Neural crest cell (in vitro differentiated cells): ENCODE measurements around the gene S100G. TPM values are rescaled to one million over a fixed set of nuclear protein-coding genes. Genes with fewer than 3 reads are reported as not detected.

Source experiments
- DNase-seq: peaks from one replicate; pipeline ENCODE4 v3.0.0; 2021; ENCODE audit warnings: low read depth, mixed read lengths, low spot score
- H3K27ac Mint-ChIP-seq: one replicate; pipeline ENCODE4 v1.8.0; 2021; ENCODE audit warnings: mild to moderate bottlenecking, mixed read lengths; ENCODE audit not compliant: unreplicated experiment
- H3K27me3 Mint-ChIP-seq: 2 replicates; pipeline ENCODE4 v1.8.0; 2021; ENCODE audit warnings: low read depth, mild to moderate bottlenecking, mixed read lengths
- H3K36me3 Mint-ChIP-seq: 2 replicates; pipeline ENCODE4 v1.8.0; 2021; ENCODE audit warnings: low read depth, mild to moderate bottlenecking, mixed read lengths
- H3K4me1 Mint-ChIP-seq: 2 replicates; pipeline ENCODE4 v1.8.0; 2021; ENCODE audit warnings: mixed read lengths
- H3K4me3 Mint-ChIP-seq: one replicate; pipeline ENCODE4 v1.8.0; 2021; ENCODE audit warnings: mild to moderate bottlenecking, mixed read lengths
- H3K9me3 Mint-ChIP-seq: 2 replicates; pipeline ENCODE4 v1.8.0; 2021; ENCODE audit warnings: mixed read lengths
- total RNA-seq: library from RNA; stranded (reverse); gene quantifications from 2 replicates; pipeline ENCODE4 v1.2.1, GENCODE V29; 2021
- TF ChIP-seq, protein P1 (sequence below): fragments of 200-600 bp; sonication (generic); conservative IDR thresholded peaks from 2 replicates; pipeline ENCODE4 v1.5.0; 2021; ENCODE audit warnings: antibody characterized with exemption, mild to moderate bottlenecking

The S100G gene
- total RNA-seq, 1 donor from 2014 or later: not detected

DNA sequence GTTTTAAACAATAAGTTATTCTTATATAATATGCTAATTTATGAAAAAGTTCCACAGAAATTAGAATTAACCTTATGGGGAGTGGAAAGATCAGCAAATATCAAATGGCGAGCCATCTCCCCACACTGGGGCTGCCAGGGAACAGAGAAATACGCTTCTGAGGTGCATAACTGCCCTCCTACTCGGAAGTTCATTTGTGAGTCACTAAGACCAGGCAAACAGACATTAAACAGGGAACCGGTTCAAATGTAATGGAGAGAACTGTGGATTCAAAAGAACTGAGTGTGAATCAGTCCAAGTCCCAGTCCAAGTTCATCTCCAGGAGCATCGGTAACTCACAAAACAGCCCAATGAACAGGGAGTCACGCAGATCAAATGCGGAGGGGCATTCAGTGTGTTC lies 11.4 kb upstream of the S100G start:
- no peak for DNase-seq
- no peaks in the 10 kb centered on the region for H3K9me3 Mint-ChIP-seq
- H3K27me3 Mint-ChIP-seq: no peaks in the 10 kb centered on the region
- H3K4me1 Mint-ChIP-seq: peaks cover 2% of the 10 kb centered on the region
- peak overlapping the region; percentile 88 for H3K27ac Mint-ChIP-seq
- H3K4me3 Mint-ChIP-seq: no peak overlapping the region
- TF ChIP-seq, protein P1, sequence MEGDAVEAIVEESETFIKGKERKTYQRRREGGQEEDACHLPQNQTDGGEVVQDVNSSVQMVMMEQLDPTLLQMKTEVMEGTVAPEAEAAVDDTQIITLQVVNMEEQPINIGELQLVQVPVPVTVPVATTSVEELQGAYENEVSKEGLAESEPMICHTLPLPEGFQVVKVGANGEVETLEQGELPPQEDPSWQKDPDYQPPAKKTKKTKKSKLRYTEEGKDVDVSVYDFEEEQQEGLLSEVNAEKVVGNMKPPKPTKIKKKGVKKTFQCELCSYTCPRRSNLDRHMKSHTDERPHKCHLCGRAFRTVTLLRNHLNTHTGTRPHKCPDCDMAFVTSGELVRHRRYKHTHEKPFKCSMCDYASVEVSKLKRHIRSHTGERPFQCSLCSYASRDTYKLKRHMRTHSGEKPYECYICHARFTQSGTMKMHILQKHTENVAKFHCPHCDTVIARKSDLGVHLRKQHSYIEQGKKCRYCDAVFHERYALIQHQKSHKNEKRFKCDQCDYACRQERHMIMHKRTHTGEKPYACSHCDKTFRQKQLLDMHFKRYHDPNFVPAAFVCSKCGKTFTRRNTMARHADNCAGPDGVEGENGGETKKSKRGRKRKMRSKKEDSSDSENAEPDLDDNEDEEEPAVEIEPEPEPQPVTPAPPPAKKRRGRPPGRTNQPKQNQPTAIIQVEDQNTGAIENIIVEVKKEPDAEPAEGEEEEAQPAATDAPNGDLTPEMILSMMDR: no peak
- H3K36me3 Mint-ChIP-seq: peaks cover 26% of the 10 kb centered on the region

DNA sequence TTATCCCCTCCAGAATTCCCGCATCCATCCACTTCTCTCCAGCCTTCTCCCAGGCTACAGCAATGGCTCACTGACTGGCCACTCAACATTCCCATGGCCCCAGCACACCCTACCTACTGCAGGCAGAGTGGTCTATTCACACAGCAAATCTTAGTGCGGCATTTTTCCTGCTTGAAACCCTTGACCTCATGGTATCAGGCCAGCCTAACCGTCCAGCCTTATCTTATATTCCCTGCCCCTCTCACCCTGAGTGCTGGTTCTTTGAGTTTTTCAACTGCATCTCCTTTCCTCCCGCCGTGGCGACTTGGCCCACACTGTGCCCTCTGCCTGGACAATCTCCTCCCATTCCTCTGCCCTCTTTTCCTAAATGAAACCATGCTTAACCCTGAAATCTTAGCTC lies 10.0 kb upstream of the S100G start:
- peaks cover 6% of the 10 kb centered on the region for H3K4me1 Mint-ChIP-seq
- H3K9me3 Mint-ChIP-seq: no peaks in the 10 kb centered on the region
- no peak overlapping the region for H3K4me3 Mint-ChIP-seq
- H3K27ac Mint-ChIP-seq: peak overlapping the region; percentile 32
- DNase-seq: no peak
- TF ChIP-seq, protein P1: no peak
- H3K36me3 Mint-ChIP-seq: peaks cover 33% of the 10 kb centered on the region
- H3K27me3 Mint-ChIP-seq: no peaks in the 10 kb centered on the region

- peaks cover 6% of the 10 kb centered on the region for H3K4me1 Mint-ChIP-seq
- H3K27ac Mint-ChIP-seq: no peak overlapping the region
- peaks cover 35% of the 10 kb centered on the region for H3K36me3 Mint-ChIP-seq
- TF ChIP-seq, protein P1: no peak
- no peaks in the 10 kb centered on the region for H3K9me3 Mint-ChIP-seq
- DNase-seq: no peak
- H3K4me3 Mint-ChIP-seq: no peak overlapping the region
- no peaks in the 10 kb centered on the region for H3K27me3 Mint-ChIP-seq
These were observed 9.1 kb upstream of the S100G start for GRCh38 chrX:16640823-16641222.

DNA sequence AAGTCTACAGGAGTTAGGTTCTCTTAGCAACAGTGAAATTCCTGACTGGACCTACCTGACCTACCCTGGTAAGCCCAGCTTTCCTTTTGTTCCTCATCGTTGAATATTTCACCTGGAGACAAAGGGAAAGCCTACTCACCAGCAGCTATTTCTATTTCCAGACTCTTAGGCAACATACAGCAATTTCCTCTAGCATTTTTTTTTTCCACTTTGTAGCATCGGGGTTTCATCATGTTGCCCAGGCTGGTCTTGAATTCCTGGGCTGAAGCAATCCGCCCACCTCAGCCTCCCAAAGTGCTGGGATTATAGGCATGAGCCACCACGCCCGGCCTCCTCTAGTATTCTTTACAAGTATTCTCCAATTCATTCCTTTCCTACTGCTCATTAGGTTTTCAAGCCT lies 6.8 kb upstream of the S100G start:
- TF ChIP-seq, protein P1: no peak
- no peak overlapping the region for H3K4me3 Mint-ChIP-seq
- H3K27ac Mint-ChIP-seq: no peak overlapping the region
- H3K9me3 Mint-ChIP-seq: no peaks in the 10 kb centered on the region
- peaks cover 6% of the 10 kb centered on the region for H3K4me1 Mint-ChIP-seq
- peaks cover 37% of the 10 kb centered on the region for H3K36me3 Mint-ChIP-seq
- no peaks in the 10 kb centered on the region for H3K27me3 Mint-ChIP-seq
- no peak for DNase-seq

- TF ChIP-seq, protein P1: no peak
- no peak for DNase-seq
- Mint-ChIP-seq H3K4me1 (peaks cover 6% of the 10 kb centered on the region), H3K27ac (no peak overlapping the region), H3K4me3 (no peak overlapping the region), H3K9me3 (no peaks in the 10 kb centered on the region), H3K36me3 (peaks cover 28% of the 10 kb centered on the region), H3K27me3 (no peaks in the 10 kb centered on the region)
These were observed 3.4 kb upstream of the S100G start for GRCh38 chrX:16646366-16647138.
